Myocyte (in vitro differentiated cells): ENCODE data around the gene GAL3ST2. TPM values are rescaled to one million over a fixed set of nuclear protein-coding genes. Genes with fewer than 3 reads are reported as not detected.
"Not testable (repeated sequence)": the region's sequence is repeated elsewhere in the genome, so short reads cannot be mapped to it uniquely, and the experiment has no call there.

Experiments used
- DNase-seq: peaks from one replicate; pipeline ENCODE4 v3.0.0-alpha.2; 2012; ENCODE audit warnings: low read depth
- total RNA-seq: library from RNA; depleted of rRNA; stranded (reverse); fragments of >200 nt; gene quantifications from 2 replicates; pipeline ENCODE4 v1.2.3, GENCODE V29; 2014

GAL3ST2 gene
- total RNA-seq, 1 donor from 2014 or later = not detected

DNA sequence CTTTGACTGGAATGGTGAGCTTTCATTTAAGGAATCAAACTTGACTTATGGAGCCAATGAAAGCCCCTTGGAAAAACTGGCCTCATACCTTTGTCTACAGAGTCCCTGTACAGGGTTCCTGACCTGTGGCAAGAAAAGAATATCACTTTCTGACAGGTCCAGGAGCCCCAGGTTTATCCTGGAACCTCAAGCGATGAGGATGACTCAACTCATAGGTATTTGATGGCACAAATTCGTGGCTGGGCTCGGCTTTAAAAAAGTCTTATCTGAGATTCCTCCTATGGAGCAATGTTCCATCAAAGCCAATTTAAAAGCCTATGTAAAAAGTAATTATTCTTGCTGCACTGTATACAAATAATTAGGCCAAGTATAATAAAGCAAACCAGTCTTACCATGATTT, 14.8 kb downstream of the GAL3ST2 start:
- not testable (repeated sequence) for DNase-seq

DNA sequence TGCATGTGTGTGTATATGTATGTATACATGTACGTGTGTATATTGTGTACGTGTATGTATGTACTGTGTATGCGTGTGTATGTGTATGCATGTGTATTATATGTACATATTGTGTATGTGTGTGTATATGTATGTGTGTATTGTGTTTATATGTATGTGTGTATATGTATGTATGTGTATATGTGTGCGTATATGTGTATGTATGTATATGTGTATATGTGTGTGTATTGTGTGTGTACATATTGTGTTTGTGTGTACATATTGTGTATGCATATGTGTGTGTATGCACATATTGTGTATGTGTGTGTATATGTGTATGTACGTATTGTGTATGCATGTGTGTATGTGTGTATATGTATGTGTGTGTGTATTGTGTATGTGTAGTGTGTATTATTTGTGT, 16.8 kb downstream of the GAL3ST2 start:
- no peak for DNase-seq

- DNase-seq = no peak
Observed at GRCh38 chr2:241794250-241794823, 17.7 kb downstream of the GAL3ST2 start.

DNA sequence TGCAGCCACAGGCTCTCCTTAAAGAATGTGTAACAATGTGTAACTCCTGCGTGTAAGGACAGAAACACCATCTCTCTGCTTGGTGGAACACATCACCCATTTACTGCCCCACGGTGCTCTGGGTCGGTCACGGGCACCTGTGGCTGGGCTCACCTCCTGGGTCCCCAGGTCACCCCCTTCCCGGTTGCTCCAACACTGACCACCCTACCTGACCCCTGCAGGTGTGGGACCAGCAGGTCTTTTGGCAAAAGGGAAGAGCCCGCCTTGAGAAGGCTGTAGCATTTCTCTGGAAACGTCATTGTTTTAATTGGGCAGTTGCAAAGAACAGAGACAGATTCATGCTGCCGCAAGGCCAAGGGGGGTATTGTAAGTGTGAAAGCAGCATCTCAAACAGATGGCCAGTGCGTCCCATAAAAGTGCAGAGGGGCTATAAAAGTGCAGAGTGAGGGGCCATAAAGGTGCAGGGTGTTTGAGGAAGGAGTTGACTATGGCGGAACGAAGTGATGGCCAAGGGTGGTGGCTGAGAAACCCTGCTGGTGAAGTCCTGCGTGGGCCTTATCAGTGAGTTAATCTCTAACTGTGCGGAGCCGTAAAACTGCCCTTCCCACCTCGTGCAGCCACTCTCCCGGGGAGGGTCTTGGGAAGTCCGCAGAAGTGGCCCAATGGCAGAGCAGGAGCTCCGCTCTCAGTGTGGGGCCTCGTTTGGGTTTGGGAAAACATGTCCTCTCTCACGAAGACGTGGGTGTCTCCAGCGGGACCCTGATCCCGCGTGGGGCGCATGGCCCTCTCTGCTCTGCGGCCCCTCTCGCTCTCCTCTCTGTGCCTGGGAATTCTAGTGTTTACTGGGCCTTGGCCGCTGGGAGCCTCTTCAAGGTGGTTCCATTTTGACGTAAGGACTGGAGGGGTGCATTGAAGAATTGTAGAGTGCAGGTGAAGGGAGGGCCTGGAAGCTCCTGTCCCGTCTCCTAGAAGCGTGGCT, 18.7 kb downstream of the GAL3ST2 start:
- DNase-seq = no peak

DNA sequence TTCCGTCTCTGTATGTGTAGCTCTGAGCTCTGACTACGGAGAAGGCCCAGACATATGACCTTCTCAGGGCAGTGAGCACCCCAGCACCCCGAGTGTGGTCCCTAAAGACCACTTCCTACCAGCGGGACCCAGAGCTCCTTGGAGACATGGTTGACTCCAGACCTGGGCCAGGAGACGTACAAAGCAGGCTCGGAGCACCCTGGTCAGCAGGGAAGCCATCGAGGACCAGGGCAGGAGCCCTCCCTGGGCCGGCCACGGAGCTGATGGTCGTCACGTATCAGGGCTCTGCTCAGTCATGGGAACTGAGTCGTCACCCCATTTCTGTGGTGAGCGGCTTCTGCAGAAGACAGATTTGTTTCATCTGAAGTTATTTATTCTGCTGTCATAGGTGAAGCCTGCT, 19.6 kb downstream of the GAL3ST2 start:
- no peak for DNase-seq

DNA sequence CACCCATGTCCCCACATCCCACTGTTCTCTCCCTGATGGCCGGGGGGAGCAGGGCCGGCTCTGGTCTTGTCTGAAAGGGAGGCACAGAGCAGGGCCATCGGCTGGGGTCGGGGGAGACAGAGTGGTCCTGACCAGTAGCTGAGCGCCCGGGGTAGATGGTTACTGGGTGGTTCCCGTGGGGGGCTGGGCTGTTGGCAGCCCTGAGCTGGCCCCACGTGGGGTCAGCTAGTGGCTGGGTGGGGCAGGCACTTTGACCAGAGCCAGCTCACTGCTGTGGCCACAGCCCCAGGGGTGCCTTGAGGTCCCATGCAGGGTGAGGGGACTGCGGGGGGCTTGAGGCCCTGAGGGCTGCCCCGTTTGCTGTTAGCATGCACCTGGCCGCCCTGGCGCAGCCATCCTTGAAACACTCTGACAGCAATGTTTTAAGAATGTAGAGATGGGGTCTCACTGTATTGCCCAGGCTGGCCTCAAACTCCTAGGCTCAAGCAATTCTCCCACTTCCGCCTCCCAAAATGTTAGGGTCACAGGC, 20.1 kb downstream of the GAL3ST2 start:
- DNase-seq = no peak

DNA sequence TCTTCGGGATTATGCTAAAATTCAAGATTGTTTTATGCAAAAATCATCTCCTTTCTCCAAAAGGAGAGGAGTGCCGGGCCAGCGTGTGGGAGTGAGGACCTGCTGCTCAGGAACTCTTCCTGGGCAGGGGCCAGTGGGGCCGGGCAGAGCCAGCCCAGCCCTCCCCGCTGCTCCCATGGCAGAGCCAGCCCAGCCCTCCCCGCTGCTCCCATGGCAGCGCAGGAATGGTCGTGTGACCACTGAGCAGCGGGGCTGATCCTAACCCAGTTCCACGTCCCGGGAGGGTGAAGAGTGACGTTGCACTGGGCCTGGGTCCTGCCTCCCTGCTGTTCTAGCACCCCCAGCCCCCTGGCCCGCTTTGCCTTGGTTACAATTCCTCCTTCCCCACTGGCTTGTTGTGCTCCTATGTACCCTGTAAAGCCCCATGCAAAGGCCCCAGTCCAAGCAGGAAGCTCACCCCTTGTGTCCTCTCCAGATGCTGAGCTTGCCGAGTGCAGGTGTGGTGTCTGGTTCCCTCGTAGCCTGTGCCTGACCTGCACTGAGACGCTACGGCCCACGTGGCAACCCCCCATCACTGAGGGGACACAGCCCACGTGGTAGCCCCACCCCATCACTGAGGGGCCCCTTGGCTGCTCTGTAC, 20.9 kb downstream of the GAL3ST2 start:
- DNase-seq = no peak

- DNase-seq = peak; percentile 50
Observed at GRCh38 chr2:241798081-241798630, 21.5 kb downstream of the GAL3ST2 start.

GRCh38 chr2:241798631-241799521, 22.3 kb downstream of the GAL3ST2 start:
- no peak for DNase-seq

DNA sequence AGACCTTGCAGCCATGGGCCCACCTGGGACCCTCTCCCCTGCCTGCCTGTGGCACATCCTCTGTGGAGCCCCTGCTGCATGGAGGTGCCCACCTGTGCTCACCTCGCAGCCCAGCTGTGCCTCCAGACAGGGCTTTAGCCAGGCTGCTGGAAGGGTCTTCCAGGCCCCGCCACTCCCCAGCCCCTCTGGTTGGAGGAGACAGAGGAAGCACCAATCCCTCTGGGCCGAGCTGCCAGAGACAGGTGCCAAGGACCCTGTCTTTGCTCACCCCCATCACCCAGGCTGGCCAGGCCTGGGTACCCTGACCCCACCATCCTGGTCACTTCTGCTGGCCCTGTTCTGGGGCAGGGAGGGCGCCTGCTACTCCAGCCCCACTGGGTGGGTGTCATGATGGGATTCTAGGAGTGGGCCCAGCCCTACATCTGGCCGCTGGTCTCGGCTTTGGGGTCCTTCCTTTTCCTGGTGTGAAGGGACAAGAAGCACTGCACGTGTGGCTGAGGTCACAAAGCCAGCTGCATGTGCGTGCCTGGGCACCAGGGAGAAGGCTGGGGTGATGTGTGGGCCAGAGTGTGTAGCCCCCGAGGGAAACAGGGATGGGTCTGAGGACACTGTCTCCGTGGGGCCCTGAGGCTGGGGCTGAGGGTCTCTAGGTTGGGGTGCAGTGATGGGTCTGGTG, 23.0 kb downstream of the GAL3ST2 start:
- DNase-seq = no peak

- DNase-seq = not testable (repeated sequence)
Observed at GRCh38 chr2:241800198-241800903, 23.7 kb downstream of the GAL3ST2 start.

- DNase-seq = no peak
Observed at GRCh38 chr2:241801611-241802420, 25.2 kb downstream of the GAL3ST2 start.

DNA sequence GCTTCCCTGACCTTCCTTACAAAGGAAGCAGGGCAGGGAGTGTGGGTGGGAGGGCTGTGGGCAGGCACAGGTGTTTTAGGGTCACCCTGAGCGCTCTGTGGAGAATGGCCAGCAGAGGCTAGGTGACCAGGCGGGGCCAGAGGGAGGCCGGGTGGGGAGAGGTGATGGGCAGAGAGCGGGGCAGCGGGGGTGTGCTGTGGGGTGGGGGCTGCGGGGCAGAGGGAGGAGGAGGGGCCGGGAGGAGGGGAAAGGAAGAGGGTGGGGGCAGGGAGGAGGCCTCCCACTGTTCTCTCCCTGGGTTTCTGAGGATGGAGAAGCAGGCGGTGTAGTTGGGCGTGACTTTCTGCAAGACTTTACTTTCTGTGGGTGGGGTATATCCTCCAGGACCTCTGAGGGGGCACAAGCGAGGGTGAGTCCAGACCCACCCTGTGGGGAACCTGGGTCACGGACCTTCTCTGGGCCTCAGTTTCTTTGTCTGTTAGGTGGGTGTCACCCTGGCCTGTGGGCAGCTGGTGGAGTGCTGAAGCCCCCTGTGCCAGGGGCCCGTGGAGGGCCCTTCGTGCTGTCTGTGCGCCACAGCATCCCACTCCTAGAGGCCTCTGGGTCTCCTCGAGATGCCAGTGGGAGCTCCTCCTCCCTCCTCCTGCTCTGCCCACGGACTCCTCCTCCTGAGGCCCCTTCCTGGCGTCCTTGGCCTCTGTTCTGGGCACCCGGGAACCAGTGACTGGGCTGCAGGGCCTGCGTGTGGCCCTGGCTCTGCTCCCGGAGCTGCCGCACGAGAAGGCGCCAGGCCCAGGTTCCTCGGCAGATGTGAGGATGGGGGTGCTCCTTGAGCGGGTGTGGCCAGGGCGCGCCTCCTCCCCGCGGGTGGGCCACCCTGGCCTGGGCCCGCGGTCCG, 26.0 kb downstream of the GAL3ST2 start:
- DNase-seq = no peak

DNA sequence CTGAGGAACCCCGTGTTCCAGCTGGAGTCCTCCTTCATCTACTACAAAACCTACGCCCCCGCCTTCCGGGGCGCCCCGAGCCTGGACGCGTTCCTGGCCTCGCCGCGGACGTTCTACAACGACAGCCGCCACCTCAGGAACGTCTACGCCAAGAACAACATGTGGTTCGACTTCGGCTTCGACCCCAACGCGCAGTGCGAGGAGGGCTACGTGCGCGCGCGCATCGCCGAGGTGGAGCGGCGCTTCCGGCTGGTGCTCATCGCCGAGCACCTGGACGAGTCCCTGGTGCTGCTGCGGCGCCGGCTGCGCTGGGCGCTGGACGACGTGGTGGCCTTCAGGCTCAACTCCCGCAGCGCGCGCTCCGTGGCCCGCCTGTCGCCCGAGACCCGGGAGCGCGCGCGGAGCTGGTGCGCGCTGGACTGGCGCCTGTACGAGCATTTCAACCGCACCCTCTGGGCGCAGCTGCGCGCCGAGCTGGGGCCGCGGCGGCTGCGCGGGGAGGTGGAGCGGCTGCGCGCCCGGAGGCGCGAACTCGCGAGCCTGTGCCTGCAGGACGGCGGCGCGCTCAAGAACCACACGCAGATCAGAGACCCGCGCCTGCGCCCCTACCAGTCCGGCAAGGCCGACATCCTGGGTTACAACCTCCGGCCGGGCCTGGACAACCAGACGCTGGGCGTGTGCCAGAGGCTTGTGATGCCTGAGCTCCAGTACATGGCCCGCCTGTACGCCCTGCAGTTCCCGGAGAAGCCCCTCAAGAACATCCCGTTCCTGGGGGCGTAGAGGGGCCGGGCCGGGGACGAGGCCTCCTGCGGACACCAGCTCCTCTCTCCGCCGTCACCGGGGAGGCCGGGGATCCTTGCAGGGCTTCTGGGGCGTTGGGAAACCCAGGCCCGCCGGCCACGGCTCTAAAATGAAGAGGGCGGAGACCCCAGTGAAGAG, 27.0 kb downstream of the GAL3ST2 start:
- peak; percentile 65 for DNase-seq

GRCh38 chr2:241804326-241805229, 28.0 kb downstream of the GAL3ST2 start:
- DNase-seq = peak; percentile 20
